GM04504 (cell line): ENCODE results near the gene NDUFV1.
A peak's percentile ranks its signal among the peaks of the same experiment; 100 is the strongest.
"Not testable (repeated sequence)": the region's sequence is repeated elsewhere in the genome, so short reads cannot be mapped to it uniquely, and the experiment has no call there.

Experiments used
- DNase-seq: peaks from one replicate; pipeline ENCODE4 v3.0.0-alpha.2; 2012; ENCODE audit warnings: low read depth

NDUFV1 gene

GRCh38 chr11:67611704-67612587 lies 5.2 kb downstream of the NDUFV1 start:
- no peak for DNase-seq

- DNase-seq, result no peak
Observed at GRCh38 chr11:67612751-67613150, 6.0 kb downstream of the NDUFV1 start.

- no peak for DNase-seq
Observed at GRCh38 chr11:67613313-67613959, 6.7 kb downstream of the NDUFV1 start.

- peak; percentile 6 for DNase-seq
Observed at GRCh38 chr11:67613960-67614715, 7.4 kb downstream of the NDUFV1 start.

- no peak for DNase-seq
Observed at GRCh38 chr11:67614730-67615714, 8.3 kb downstream of the NDUFV1 start.

GRCh38 chr11:67615728-67616430 lies 9.1 kb downstream of the NDUFV1 start:
- no peak for DNase-seq

- no peak for DNase-seq
Observed at GRCh38 chr11:67616431-67617242, 9.9 kb downstream of the NDUFV1 start.

- DNase-seq, result no peak
Observed at GRCh38 chr11:67617243-67617953, 10.7 kb downstream of the NDUFV1 start.

GRCh38 chr11:67618901-67619659 lies 12.3 kb downstream of the NDUFV1 start:
- DNase-seq, result not testable (repeated sequence)

- DNase-seq, result not testable (repeated sequence)
Observed at GRCh38 chr11:67619683-67620618, 13.2 kb downstream of the NDUFV1 start.

GRCh38 chr11:67620621-67621020 lies 13.9 kb downstream of the NDUFV1 start:
- DNase-seq, result not testable (repeated sequence)

- not testable (repeated sequence) for DNase-seq
Observed at GRCh38 chr11:67621928-67622327, 15.2 kb downstream of the NDUFV1 start.

GRCh38 chr11:67622905-67623304 lies 16.2 kb downstream of the NDUFV1 start:
- DNase-seq, result not testable (repeated sequence)

- DNase-seq, result not testable (repeated sequence)
Observed at GRCh38 chr11:67623795-67624194, 17.1 kb downstream of the NDUFV1 start.

GRCh38 chr11:67626131-67626833 lies 19.5 kb downstream of the NDUFV1 start:
- DNase-seq, result not testable (repeated sequence)

- no peak for DNase-seq
Observed at GRCh38 chr11:67626970-67627369, 20.2 kb downstream of the NDUFV1 start.

GRCh38 chr11:67627441-67627811 lies 20.7 kb downstream of the NDUFV1 start:
- no peak for DNase-seq
